H1 (cell line): ENCODE measurements around the gene PDHX. TPM values are rescaled to one million over a fixed set of nuclear protein-coding genes. Genes with fewer than 3 reads are reported as not detected.

Experiments
- CBX8 ChIP-seq: fragments of 300-800, 300-1000 bp; sonication (generic); IDR thresholded peaks from 2 replicates; pipeline ENCODE4 v1.7.1; 2016; ENCODE audit warnings: low read depth, low read length, borderline replicate concordance
- CHD2 ChIP-seq: IDR thresholded peaks from 2 replicates; pipeline ENCODE4 v1.6.1; 2012; ENCODE audit warnings: low read length, improper control_type of control experiment
- CTBP2 ChIP-seq: IDR thresholded peaks from 2 replicates; pipeline ENCODE4 v1.7.0; 2011; ENCODE audit warnings: borderline replicate concordance, mild to moderate bottlenecking, moderate library complexity, mixed read lengths, low read length; ENCODE audit not compliant: insufficient read depth, insufficient read length
- FOSL1 ChIP-seq: IDR thresholded peaks from 2 replicates; pipeline ENCODE4 v1.6.1; 2011; ENCODE audit warnings: mild to moderate bottlenecking, low read depth, low read length, moderate library complexity; ENCODE audit not compliant: insufficient read depth
- JUND ChIP-seq: IDR thresholded peaks from 2 replicates; pipeline ENCODE4 v1.6.1; 2011; ENCODE audit warnings: mild to moderate bottlenecking, improper control_type of control experiment, low read length
- KDM1A ChIP-seq: fragments of 200-600, 300-600 bp; sonication (generic); IDR thresholded peaks from 2 replicates; pipeline ENCODE4 v1.7.1; 2016; ENCODE audit warnings: mild to moderate bottlenecking, low read length, borderline replicate concordance
- NRF1 ChIP-seq: IDR thresholded peaks from 2 replicates; pipeline ENCODE4 v1.6.1; 2011; ENCODE audit warnings: mild to moderate bottlenecking, low read depth, low read length, improper control_type of control experiment
- RXRA ChIP-seq: IDR thresholded peaks from 2 replicates; pipeline ENCODE4 v1.6.1; 2011; ENCODE audit warnings: low read depth, mild to moderate bottlenecking, low read length, moderate library complexity; ENCODE audit not compliant: insufficient read depth
- SP1 ChIP-seq: IDR thresholded peaks from 2 replicates; pipeline ENCODE4 v1.6.1; 2011; ENCODE audit warnings: low read depth, low read length
- SP4 ChIP-seq: IDR thresholded peaks from 2 replicates; pipeline ENCODE4 v1.6.1; 2012; ENCODE audit warnings: low read length, inconsistent platforms
- TAF1 ChIP-seq: IDR thresholded peaks from 2 replicates; pipeline ENCODE4 v1.6.1; 2011; ENCODE audit warnings: mild to moderate bottlenecking, low read depth, low read length
- ZNF274 ChIP-seq: IDR thresholded peaks from 2 replicates; pipeline ENCODE4 v1.7.0; 2012; ENCODE audit warnings: low read length, borderline replicate concordance; ENCODE audit errors: extremely low read depth
- polyA plus RNA-seq, 7 experiments: library from polyadenylated mRNA; depleted of rRNA in 3 of 7; stranded (reverse) in 5 of 7; unstranded in 2 of 7; fragments of >200 nt in 5 of 7; fragments of 200-250 nt in 2 of 7; gene quantifications; 1 replicate in 5 of 7; 2 replicates in 1 of 7; 4 replicates in 1 of 7; pipeline versions ENCODE4 v1.2.1 to v1.2.3, GENCODE V29; 2011 to 2013; ENCODE audit warnings: missing spikeins in 2 of 7, mixed read lengths in 2 of 7
- total RNA-seq: library from RNA; stranded (reverse); fragmentation: NEBNext Ultra II Directional; extraction: Animal tissue kit (Norgen Biotek cat#: 25700); gene quantifications from 2 replicates; pipeline ENCODE4 v1.2.1, GENCODE V29; 2021

PDHX gene
- total and polyA plus RNA-seq, 2 of the 8 experiments (the other 6 are each of a cell fraction or from before 2014, with no cell fraction given): 12.4 to 51.9 TPM

GRCh38 chr11:34916015-34916842 lies at the start of gene PDHX, which contains the start of gene APIP (continued):
- TF ChIP-seq TAF1: peak; percentile 85
- 0 out of 2 replicates have a peak, but pooled peaks have one; percentile 3 for TF ChIP-seq SP1
- TF ChIP-seq NRF1: no peak
- no peak for TF ChIP-seq CBX8
- no peak for TF ChIP-seq CTBP2
- TF ChIP-seq RXRA: no peak
- TF ChIP-seq KDM1A: no peak
- TF ChIP-seq CHD2: no peak
- no peak for TF ChIP-seq FOSL1
- no peak for TF ChIP-seq ZNF274
- TF ChIP-seq SP4: no peak; the same call in 1 of the 2 replicates
- 0 out of 2 replicates have a peak, but pooled peaks have one; percentile 5 for TF ChIP-seq JUND
